Mononuclear cell (primary cell): ENCODE data around the gene PCYOX1L. TPM values are rescaled to one million over a fixed set of nuclear protein-coding genes. Genes with fewer than 3 reads are reported as not detected.

Experiments used
- H3K27me3 ChIP-seq: 2 replicates; pipeline ENCODE4 v1.6.0; 2011; ENCODE audit warnings: low read length, control low read depth; ENCODE audit not compliant: insufficient read depth
- H3K4me1 ChIP-seq: 2 replicates; pipeline ENCODE4 v1.5.1; 2011; ENCODE audit warnings: mild to moderate bottlenecking, low read length, control low read depth; ENCODE audit not compliant: insufficient read depth
- H3K4me3 ChIP-seq: 2 replicates; pipeline ENCODE4 v1.5.1; 2011; ENCODE audit warnings: mild to moderate bottlenecking, low read length, moderate library complexity
- H3K9me3 ChIP-seq: 2 replicates; pipeline ENCODE4 v1.5.1; 2011; ENCODE audit warnings: low read depth, mild to moderate bottlenecking, control low read depth, low read length
- total RNA-seq: library from RNA; depleted of rRNA; stranded (reverse); fragments of >200 nt; gene quantifications from one replicate; pipeline ENCODE4 v1.2.3, GENCODE V29; 2012

PCYOX1L gene
- total RNA-seq, 1 donor = 9.2 TPM

DNA sequence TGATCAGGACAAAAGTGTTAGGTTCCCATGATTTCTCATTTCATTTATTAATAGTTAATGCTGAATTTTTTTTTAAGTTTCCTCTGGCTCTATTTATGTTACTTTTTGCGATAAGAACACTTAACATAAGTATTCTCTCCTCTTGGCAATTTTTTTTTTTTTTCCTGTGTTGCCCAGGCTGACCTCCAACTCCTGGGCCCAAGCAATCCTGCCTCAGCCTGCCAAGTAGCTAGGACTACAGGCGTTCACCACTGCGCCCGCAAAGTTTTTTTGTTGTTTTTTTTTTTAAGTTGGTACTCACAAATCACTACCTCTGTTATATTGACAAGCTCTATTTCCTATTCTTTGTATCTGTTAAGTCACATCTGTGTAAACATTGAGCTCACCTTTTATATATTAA, 5.7 kb upstream of the PCYOX1L start:
- Histone ChIP-seq H3K4me1 (peaks cover 21% of the 10 kb centered on the region), H3K4me3 (no peak overlapping the region), H3K9me3 (no peaks in the 10 kb centered on the region), H3K27me3 (no peaks in the 10 kb centered on the region)

DNA sequence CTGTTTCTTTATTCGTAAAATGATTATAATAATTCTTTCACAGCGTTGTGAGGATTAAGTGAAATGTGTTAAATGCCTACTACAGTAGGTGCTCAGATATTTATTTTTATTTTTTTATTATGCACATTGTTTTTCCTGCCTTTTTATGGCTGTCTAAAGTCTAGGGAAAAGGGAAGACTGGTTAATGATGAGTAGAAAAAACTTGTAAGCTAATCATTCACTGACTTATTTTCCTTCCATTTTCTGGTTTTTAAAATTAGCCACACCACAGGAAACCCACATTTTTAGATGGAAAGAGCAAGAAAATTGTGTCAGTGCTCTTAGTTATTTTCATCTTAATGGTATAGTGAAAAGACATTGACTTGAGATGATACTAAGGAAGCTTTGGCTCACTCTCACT, 3.9 kb upstream of the PCYOX1L start:
- Histone ChIP-seq H3K4me3 (no peak overlapping the region), H3K27me3 (no peaks in the 10 kb centered on the region), H3K4me1 (peaks cover 22% of the 10 kb centered on the region), H3K9me3 (no peaks in the 10 kb centered on the region)

DNA sequence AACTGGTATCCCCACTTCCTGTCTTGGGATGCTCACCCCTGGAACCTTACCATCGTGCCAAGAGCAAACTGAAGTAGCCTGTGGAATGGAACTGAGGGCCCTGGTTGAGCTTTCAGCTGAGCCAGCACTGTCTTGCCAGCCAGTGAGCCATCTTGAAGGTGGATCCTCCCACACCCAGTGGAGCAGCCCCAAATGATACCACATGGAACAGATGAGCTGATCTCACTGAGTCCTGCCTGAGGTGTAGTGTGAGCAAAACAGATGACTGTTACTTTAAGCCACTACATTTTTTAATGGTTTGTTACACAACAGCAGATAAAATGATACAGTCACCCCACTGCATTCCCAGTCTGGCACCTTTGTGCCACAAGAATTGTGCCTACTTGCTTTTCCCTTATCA, 2.2 kb upstream of the PCYOX1L start:
- H3K9me3 ChIP-seq = no peaks in the 10 kb centered on the region
- H3K4me3 ChIP-seq = no peak overlapping the region
- H3K4me1 ChIP-seq = peaks cover 34% of the 10 kb centered on the region

DNA sequence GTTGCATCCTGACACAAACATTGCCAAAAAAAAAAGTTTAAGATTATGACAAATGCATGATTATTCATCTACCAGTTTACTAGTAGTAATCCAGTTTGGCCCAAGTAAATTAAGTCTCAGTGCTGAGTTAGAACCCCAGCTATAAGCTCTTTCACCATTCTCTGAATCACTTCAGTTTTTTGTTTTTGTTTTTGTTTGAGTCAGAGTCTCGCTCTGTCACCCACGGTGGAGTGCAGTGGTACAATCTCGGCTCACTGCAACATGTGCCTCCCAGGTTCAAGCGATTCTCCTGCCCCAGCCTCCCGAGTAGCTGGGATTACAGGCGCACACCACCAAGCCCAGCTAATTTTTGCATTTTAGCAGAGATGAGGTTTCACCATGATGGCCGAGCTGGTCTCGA, 1.5 kb upstream of the PCYOX1L start:
- H3K4me3 ChIP-seq = no peak overlapping the region
- no peaks in the 10 kb centered on the region for H3K9me3 ChIP-seq
- no peaks in the 10 kb centered on the region for H3K27me3 ChIP-seq
- H3K4me1 ChIP-seq = peaks cover 41% of the 10 kb centered on the region

More for the DNA sequence above, 2.2 kb upstream of the PCYOX1L start:
- no peaks in the 10 kb centered on the region for H3K27me3 ChIP-seq

DNA sequence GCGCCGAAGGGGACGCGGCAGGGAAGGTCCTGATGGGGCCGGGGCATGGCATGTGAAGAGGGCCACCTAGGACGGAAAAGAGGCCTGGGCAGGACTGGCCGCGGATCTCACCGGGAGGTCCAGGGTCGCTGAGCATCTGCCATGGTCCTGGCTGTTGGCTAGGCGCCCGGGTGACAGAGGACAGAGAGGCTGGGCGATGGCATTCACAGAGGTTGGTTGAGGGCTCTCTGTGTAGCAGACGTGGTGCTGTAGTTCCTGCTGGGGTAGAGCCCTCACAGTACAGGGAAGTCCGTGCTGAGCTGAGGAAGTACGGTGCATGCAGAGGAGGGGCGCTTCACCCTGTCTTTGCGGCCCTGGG, 427 bp downstream of the PCYOX1L start:
- Histone ChIP-seq H3K27me3 (no peaks in the 10 kb centered on the region), H3K4me1 (peaks cover 41% of the 10 kb centered on the region), H3K9me3 (no peaks in the 10 kb centered on the region), H3K4me3 (peak overlapping the region; percentile 70)

DNA sequence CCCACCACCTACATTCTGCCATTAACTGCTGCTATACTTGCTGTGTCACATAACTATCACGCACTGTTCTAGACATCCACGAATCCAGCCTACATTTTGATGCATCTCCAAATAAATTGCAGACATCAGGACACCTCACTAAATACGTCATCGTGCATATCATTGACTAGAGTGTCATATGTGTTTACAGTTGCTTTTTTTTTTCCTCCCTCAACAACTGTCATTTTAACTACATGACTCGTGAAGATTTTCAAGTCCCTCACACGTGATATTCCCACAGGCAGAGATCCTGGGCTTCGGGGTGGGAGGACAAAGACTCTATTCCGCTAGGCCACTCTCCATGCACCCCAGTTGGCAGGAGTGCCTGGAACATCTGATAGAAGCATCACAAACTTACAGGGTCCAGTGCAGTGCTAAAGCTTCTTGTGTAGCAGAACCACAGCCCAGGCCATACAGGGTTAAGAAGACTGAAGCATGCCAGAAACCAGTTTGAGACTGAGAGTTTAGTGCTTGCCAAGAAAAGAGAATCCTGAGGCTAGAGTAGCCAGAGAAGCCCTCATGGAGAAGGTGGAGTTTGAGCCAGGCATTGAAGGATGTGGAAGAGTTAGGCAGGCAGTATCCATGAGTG, 1.1 kb downstream of the PCYOX1L start:
- H3K4me3 ChIP-seq = no peak overlapping the region
- peaks cover 41% of the 10 kb centered on the region for H3K4me1 ChIP-seq

DNA sequence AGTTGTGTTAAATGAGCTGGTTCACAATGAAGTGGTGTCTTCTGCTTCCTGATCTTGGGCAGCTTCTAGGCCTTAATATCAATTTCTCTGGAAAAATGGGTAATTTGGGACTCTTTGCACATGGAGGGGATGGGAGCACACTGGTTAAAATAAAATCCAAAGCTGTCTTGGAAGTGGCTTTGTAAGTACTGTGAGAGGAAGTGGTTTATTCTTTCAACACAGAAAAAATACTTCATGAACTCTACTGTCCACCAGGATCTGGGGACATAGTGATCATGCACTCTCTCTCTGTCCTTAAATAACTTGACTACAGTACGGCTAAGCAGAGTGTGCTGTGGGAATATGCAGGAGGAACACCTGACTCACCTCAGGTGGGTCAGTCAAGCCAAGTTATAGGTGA, 2.4 kb downstream of the PCYOX1L start:
- Histone ChIP-seq H3K4me3 (no peak overlapping the region), H3K4me1 (peaks cover 41% of the 10 kb centered on the region), H3K9me3 (no peaks in the 10 kb centered on the region), H3K27me3 (no peaks in the 10 kb centered on the region)

More for the DNA sequence above, 1.1 kb downstream of the PCYOX1L start:
- Histone ChIP-seq H3K27me3 (no peaks in the 10 kb centered on the region), H3K9me3 (no peaks in the 10 kb centered on the region)

DNA sequence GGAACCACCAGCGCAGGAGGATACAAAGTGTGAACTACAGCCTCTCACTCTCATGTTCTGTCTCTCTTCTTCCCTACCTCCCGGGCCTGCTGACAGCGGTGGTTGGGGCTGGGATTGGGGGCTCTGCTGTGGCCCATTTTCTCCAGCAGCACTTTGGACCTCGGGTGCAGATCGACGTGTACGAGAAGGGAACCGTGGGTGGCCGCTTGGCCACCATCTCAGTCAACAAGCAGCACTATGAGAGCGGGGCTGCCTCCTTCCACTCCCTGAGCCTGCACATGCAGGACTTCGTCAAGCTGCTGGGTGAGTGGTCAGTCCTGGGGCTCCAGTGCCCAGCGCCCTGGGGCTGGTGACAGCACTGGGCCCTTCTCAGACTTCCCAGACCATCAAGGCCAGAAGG, 4.7 kb downstream of the PCYOX1L start:
- Histone ChIP-seq H3K4me3 (no peak overlapping the region), H3K27me3 (no peaks in the 10 kb centered on the region), H3K4me1 (peaks cover 35% of the 10 kb centered on the region), H3K9me3 (no peaks in the 10 kb centered on the region)

DNA sequence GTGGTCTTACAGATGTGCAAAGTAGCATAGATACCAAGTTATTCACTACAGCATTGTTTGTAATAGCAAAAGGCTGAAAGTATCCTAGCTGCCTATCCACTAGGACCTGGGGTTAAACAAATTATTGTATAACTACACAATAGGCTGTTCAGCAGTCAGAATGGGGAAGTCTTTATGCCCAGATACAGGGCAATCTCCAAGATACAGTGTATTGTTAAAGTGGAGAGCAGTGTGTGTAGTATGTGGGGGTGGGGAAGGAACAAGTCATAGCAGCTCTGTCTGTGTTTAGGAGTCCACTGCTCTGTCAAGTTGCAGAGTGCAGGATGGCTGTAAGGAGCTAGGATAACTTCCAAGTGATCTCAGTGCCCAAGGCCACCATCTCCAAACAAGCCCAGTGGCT, 5.5 kb downstream of the PCYOX1L start:
- Histone ChIP-seq H3K4me1 (peaks cover 34% of the 10 kb centered on the region), H3K27me3 (no peaks in the 10 kb centered on the region), H3K9me3 (no peaks in the 10 kb centered on the region), H3K4me3 (no peak overlapping the region)

DNA sequence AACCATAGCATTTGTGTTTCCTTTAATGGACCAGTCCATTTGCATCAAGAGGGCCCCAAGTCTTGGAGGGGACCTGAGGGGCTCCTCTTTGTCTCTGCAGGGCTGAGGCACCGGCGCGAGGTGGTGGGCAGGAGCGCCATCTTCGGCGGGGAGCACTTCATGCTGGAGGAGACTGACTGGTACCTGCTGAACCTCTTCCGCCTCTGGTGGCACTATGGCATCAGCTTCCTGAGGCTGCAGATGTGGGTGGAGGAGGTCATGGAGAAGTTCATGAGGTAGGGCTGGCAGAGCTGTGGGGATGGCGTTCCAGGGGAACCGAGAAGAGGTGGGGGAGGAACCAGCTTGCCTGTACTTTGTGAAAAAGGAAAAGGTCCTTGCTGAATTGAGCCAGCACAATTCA, 6.1 kb downstream of the PCYOX1L start:
- H3K4me1 ChIP-seq = peaks cover 28% of the 10 kb centered on the region
- no peaks in the 10 kb centered on the region for H3K27me3 ChIP-seq
- no peaks in the 10 kb centered on the region for H3K9me3 ChIP-seq
- no peak overlapping the region for H3K4me3 ChIP-seq

DNA sequence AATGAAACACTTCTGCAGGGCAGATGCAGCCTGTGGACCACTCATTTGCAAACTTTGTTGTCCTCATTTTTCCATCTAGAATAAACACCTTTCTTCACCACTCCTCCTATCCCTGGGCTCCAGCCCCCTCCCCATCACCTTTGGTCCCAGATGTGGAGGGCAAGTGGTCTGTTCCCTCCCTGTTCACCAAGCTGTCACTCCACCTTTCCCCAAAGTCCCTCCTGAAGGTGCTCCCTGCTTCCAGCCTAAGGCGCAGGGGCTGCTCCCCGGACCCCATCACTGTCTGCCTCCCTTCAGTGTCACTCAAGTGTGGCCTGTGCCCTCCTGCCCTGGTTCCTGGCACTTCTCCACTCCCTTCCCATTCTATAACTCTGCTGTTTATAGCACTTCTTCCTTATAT, 6.9 kb downstream of the PCYOX1L start:
- H3K4me3 ChIP-seq = no peak overlapping the region
- no peaks in the 10 kb centered on the region for H3K9me3 ChIP-seq
- peaks cover 20% of the 10 kb centered on the region for H3K4me1 ChIP-seq
- H3K27me3 ChIP-seq = no peaks in the 10 kb centered on the region

DNA sequence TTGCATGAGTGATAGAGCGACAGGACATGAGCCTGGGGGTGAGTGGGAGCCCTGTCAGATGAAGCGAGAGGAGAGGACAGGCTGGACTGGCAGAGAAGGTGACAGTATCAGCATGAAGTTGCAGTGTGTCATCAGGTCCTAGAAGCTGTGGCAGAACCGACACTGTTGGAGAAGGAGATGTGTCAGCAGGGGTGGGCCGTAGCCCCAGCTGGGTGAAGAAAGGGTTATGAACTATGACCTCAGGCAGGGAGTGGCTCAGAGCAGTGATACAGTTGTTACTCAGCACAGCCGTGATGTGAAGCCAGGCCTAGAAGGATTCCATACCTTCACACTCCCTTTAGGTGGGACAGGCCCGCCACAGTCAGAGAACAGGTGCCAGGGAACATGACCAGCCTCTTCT, 7.6 kb downstream of the PCYOX1L start:
- Histone ChIP-seq H3K4me3 (no peak overlapping the region), H3K27me3 (no peaks in the 10 kb centered on the region), H3K9me3 (no peaks in the 10 kb centered on the region), H3K4me1 (peaks cover 13% of the 10 kb centered on the region)

DNA sequence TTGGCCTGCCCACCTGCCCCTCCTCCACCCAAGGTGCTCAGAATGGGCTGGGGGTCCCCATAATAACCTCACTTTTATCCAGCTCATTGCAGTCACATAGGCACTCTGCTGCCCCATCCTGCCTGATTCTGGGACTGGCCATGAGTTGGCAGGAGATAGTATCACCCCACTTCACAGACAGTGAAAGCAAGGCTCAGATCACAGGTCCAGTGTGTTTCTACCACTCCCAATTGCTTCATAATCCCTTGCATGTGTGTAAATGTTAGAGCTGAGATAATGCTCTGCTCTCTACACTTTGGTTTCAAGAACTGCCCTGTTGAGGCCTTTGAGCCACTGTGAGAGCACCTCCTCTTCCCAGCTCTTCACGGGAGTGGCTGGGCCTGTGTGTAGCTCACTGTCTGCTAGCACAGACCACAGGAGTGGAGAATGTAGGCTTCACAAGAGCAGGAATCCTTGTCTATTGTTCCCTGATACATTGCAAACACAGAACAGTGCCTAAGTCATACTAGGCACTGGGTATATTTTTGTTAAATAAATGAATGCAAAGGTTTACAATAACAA, 8.4 kb downstream of the PCYOX1L start:
- Histone ChIP-seq H3K4me1 (peaks cover 5% of the 10 kb centered on the region), H3K4me3 (no peak overlapping the region), H3K27me3 (no peaks in the 10 kb centered on the region), H3K9me3 (no peaks in the 10 kb centered on the region)

DNA sequence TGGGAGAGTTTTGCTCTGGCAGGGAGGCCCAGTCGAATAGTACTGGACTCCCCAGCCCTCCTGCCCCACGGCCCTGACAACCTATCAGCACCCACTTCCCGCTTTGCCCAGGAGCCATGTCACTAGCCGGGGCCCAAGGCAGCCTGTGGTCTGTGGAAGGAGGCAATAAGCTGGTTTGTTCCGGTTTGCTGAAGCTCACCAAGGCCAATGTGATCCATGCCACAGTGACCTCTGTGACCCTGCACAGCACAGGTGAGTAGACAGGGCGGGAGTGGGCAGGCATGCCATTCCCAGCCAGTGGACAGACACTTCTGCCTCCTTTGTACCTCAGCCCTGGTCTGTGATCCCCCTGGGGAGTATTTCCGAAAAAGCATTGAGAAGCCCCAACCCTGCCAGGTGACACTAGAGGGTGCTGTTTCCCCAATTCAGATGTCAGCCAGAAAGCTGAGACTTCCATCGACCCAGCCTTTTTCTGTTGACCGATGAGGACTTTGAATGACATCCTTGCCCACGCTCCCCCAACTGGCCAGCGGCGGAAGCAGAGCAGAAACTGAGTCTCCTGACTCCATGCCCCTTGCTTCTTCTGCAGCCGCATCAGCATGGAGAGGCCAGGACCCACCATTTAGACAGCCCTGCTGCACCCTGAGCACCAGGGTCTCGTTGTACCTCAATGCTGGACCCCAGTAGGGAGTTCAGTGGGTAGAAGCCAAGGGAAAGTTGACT, 9.6 kb downstream of the PCYOX1L start:
- Histone ChIP-seq H3K9me3 (no peaks in the 10 kb centered on the region), H3K4me1 (peaks cover 4% of the 10 kb centered on the region), H3K27me3 (no peaks in the 10 kb centered on the region), H3K4me3 (no peak overlapping the region)

DNA sequence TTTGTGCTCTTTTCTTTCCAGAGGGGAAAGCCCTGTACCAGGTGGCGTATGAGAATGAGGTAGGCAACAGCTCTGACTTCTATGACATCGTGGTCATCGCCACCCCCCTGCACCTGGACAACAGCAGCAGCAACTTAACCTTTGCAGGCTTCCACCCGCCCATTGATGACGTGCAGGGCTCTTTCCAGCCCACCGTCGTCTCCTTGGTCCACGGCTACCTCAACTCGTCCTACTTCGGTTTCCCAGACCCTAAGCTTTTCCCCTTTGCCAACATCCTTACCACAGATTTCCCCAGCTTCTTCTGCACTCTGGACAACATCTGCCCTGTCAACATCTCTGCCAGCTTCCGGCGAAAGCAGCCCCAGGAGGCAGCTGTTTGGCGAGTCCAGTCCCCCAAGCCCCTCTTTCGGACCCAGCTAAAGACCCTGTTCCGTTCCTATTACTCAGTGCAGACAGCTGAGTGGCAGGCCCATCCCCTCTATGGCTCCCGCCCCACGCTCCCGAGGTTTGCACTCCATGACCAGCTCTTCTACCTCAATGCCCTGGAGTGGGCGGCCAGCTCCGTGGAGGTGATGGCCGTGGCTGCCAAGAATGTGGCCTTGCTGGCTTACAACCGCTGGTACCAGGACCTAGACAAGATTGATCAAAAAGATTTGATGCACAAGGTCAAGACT, 10.3 kb downstream of the PCYOX1L start:
- H3K9me3 ChIP-seq = no peaks in the 10 kb centered on the region
- no peaks in the 10 kb centered on the region for H3K27me3 ChIP-seq
- H3K4me3 ChIP-seq = no peak overlapping the region
- H3K4me1 ChIP-seq = peaks cover 4% of the 10 kb centered on the region
